ENCODE data around the gene DLG1. TPM values are rescaled to one million over a fixed set of nuclear protein-coding genes. Genes with fewer than 3 reads are reported as not detected.

Gene DLG1
- total RNA-seq, 1 experiment from 2014 or later = 89.8 TPM

DNA sequence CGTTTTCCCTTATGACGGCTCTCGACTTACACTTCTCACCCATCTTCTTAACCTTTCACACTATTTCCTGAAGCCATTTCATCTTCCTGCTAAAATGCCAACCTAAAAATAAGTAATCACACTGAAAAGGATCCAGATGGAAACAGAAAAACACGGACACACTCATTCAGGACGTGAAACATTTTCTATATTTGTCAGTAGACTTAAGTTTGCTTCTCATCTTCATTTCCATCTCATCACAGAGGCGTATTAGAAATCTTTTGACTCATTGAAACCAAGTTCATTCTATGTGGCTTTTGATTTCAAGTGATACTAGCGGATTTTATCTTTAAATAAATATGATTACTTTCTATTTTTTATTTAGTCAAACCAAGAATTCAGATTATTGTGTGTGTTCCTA lies 27.4 kb upstream of the DLG1 start:
- ChIA-PET CTCF (no interaction called here), POLR2A (no interaction called here), RAD21 (ENCODE audit: low non-redundant PET in 1 of 2, low total read pairs in 2 of 2, uncharacterized antibody in 2 of 2, unreplicated experiment in 2 of 2) (no interaction called here)
- no peak for DNase-seq (ENCODE audit: low read depth, low spot score)
- no peaks in the 10 kb centered on the region for H4K20me1 ChIP-seq (ENCODE audit: insufficient read depth)
- intact Hi-C loops (cut with micrococcal nuclease) = no loop called here
- H3K9me2 ChIP-seq (ENCODE audit: insufficient read depth) = no peaks in the 10 kb centered on the region
- no peak overlapping the region for H3K4me2 ChIP-seq (ENCODE audit: low read length)
- no peak for ATAC-seq
- H3K79me2 ChIP-seq (ENCODE audit: insufficient read depth, low read length) = no peaks in the 10 kb centered on the region
- no peaks in the 10 kb centered on the region for H3K27me3 ChIP-seq (ENCODE audit: insufficient read depth, low read length)
- H3K9ac ChIP-seq (ENCODE audit: low read length) = no peak overlapping the region
- TF ChIP-seq SP1 (IDR thresholded peaks at IDR 0.05; ENCODE audit: low read depth) (no peak), RAD21 (IDR thresholded peaks at IDR 0.05; ENCODE audit: low read depth) (no peak), JUND (IDR thresholded peaks at IDR 0.05) (no peak), POLR2A (IDR thresholded peaks at IDR 0.05; ENCODE audit: borderline replicate concordance, extremely low read depth, insufficient read depth, insufficient read length) (no peak), ELF1 (IDR thresholded peaks at IDR 0.05; ENCODE audit: borderline replicate concordance, low read depth) (no peak), POLR2AphosphoS5 (IDR thresholded peaks at IDR 0.05; ENCODE audit: low read depth, low read length) (no peak), SRF (IDR thresholded peaks at IDR 0.05; ENCODE audit: low read depth) (no peak)
- TF ChIP-seq, protein P1, sequence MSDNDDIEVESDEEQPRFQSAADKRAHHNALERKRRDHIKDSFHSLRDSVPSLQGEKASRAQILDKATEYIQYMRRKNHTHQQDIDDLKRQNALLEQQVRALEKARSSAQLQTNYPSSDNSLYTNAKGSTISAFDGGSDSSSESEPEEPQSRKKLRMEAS (IDR thresholded peaks at IDR 0.05) = no peak
- no peak overlapping the region for H2AFZ ChIP-seq (ENCODE audit: low read depth, low read length, poor library complexity, severe bottlenecking)
- no peaks in the 10 kb centered on the region for H3K36me3 ChIP-seq (ENCODE audit: control insufficient read depth in 1 of 2, insufficient read depth in 2 of 2, low read length in 2 of 2)
- no peaks in the 10 kb centered on the region for H3K9me3 ChIP-seq (ENCODE audit: control insufficient read depth in 1 of 2, insufficient read depth in 1 of 2, low read depth in 1 of 2, low read length in 2 of 2)
- H3K4me1 ChIP-seq (ENCODE audit: control insufficient read depth in 1 of 2, insufficient read depth in 2 of 2, low read length in 2 of 2) = no peaks in the 10 kb centered on the region
- H3K4me3 ChIP-seq (replicated peaks in 1 of 2; ENCODE audit: low read depth in 1 of 2, low read length in 2 of 2) = no peak overlapping the region
- no TSS peak for BruUV-seq (replicated peaks)
- H3K27ac ChIP-seq (ENCODE audit: low read depth, low read length) = no peak overlapping the region

DNA sequence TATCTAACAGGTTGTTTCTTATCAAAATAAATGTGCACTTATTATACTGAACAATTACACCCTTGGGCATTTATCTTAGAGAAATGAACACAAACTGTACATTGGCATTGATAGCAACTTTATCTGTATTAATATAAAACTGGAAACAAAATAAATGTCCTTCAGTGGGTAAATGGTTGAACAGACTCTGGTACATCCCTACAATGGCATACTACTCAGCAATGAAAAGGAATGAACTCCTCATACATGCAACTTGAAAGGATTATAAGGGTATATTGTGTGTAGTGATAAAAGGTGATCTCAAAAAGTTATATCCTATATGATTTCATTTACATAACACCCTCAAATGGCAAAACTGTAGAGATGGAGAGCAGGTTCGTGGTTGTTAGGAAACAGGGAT lies 23.7 kb upstream of the DLG1 start:
- no TSS peak for BruUV-seq (replicated peaks)
- Histone ChIP-seq H3K36me3 (ENCODE audit: control insufficient read depth in 1 of 2, insufficient read depth in 2 of 2, low read length in 2 of 2) (no peaks in the 10 kb centered on the region), H3K27me3 (ENCODE audit: insufficient read depth, low read length) (no peaks in the 10 kb centered on the region), H4K20me1 (ENCODE audit: insufficient read depth) (no peaks in the 10 kb centered on the region), H2AFZ (ENCODE audit: low read depth, low read length, poor library complexity, severe bottlenecking) (no peak overlapping the region), H3K9ac (ENCODE audit: low read length) (no peak overlapping the region), H3K4me2 (ENCODE audit: low read length) (no peak overlapping the region), H3K9me3 (ENCODE audit: control insufficient read depth in 1 of 2, insufficient read depth in 1 of 2, low read depth in 1 of 2, low read length in 2 of 2) (no peaks in the 10 kb centered on the region), H3K27ac (ENCODE audit: low read depth, low read length) (no peak overlapping the region), H3K4me3 (replicated peaks in 1 of 2; ENCODE audit: low read depth in 1 of 2, low read length in 2 of 2) (no peak overlapping the region), H3K79me2 (ENCODE audit: insufficient read depth, low read length) (no peaks in the 10 kb centered on the region), H3K4me1 (ENCODE audit: control insufficient read depth in 1 of 2, insufficient read depth in 2 of 2, low read length in 2 of 2) (peaks cover 3 to 12% of the 10 kb centered on the region in 2 experiments; a peak in 3 of 4 replicates), H3K9me2 (ENCODE audit: insufficient read depth) (no peaks in the 10 kb centered on the region)
- intact Hi-C loops (cut with micrococcal nuclease) = no loop called here
- DNase-seq (ENCODE audit: low read depth, low spot score) = no peak
- RAD21 ChIA-PET (ENCODE audit: low non-redundant PET in 1 of 2, low total read pairs in 2 of 2, uncharacterized antibody in 2 of 2, unreplicated experiment in 2 of 2) = no interaction called here
- ATAC-seq = no peak
- no peak for TF ChIP-seq EZH2phosphoT487 (IDR thresholded peaks at IDR 0.05; ENCODE audit: borderline replicate concordance)
- TF ChIP-seq, protein P2, sequence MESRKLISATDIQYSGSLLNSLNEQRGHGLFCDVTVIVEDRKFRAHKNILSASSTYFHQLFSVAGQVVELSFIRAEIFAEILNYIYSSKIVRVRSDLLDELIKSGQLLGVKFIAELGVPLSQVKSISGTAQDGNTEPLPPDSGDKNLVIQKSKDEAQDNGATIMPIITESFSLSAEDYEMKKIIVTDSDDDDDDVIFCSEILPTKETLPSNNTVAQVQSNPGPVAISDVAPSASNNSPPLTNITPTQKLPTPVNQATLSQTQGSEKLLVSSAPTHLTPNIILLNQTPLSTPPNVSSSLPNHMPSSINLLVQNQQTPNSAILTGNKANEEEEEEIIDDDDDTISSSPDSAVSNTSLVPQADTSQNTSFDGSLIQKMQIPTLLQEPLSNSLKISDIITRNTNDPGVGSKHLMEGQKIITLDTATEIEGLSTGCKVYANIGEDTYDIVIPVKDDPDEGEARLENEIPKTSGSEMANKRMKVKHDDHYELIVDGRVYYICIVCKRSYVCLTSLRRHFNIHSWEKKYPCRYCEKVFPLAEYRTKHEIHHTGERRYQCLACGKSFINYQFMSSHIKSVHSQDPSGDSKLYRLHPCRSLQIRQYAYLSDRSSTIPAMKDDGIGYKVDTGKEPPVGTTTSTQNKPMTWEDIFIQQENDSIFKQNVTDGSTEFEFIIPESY (IDR thresholded peaks at IDR 0.05; ENCODE audit: extremely low read depth, insufficient replicate concordance, low read length) = no peak
- no peak for TF ChIP-seq EGR1 (IDR thresholded peaks at IDR 0.05; ENCODE audit: low read depth)
- TF ChIP-seq POLR2A (IDR thresholded peaks at IDR 0.05; ENCODE audit: borderline replicate concordance, extremely low read depth, insufficient read depth, insufficient read length) = no peak
- TF ChIP-seq, protein P1 (IDR thresholded peaks at IDR 0.05) = no peak
- TF ChIP-seq ZFX (IDR thresholded peaks at IDR 0.05) = no peak
- TF ChIP-seq SP1 (IDR thresholded peaks at IDR 0.05; ENCODE audit: low read depth) = no peak
- TF ChIP-seq, protein P3, sequence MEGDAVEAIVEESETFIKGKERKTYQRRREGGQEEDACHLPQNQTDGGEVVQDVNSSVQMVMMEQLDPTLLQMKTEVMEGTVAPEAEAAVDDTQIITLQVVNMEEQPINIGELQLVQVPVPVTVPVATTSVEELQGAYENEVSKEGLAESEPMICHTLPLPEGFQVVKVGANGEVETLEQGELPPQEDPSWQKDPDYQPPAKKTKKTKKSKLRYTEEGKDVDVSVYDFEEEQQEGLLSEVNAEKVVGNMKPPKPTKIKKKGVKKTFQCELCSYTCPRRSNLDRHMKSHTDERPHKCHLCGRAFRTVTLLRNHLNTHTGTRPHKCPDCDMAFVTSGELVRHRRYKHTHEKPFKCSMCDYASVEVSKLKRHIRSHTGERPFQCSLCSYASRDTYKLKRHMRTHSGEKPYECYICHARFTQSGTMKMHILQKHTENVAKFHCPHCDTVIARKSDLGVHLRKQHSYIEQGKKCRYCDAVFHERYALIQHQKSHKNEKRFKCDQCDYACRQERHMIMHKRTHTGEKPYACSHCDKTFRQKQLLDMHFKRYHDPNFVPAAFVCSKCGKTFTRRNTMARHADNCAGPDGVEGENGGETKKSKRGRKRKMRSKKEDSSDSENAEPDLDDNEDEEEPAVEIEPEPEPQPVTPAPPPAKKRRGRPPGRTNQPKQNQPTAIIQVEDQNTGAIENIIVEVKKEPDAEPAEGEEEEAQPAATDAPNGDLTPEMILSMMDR (IDR thresholded peaks at IDR 0.05 in 2 of 3, conservative IDR thresholded peaks at IDR 0.05 in 1 of 3; ENCODE audit: borderline replicate concordance in 1 of 3, insufficient read depth in 1 of 3, low read depth in 2 of 3, low read length in 2 of 3) = no peak
- no peak for TF ChIP-seq CBX3 (IDR thresholded peaks at IDR 0.05; ENCODE audit: low read depth)
- TF ChIP-seq TCF7L2 (IDR thresholded peaks at IDR 0.05; ENCODE audit: borderline replicate concordance, extremely low read depth, insufficient read depth, insufficient read length) = no peak
- POLR2A ChIA-PET = no interaction called here
- CTCF ChIA-PET = no interaction called here

All from HCT116 (cell line).